Amniotic stem cell (primary cell): ENCODE data around the gene IRS1.

Experiments used
- DNase-seq: peaks from one replicate; lab custom pipeline; 2025; lab: John Stamatoyannopoulos, UW

The IRS1 gene

GRCh38 chr2:226791056-226791486 lies 8.5 kb downstream of the IRS1 start:
- DNase-seq = no peak

DNA sequence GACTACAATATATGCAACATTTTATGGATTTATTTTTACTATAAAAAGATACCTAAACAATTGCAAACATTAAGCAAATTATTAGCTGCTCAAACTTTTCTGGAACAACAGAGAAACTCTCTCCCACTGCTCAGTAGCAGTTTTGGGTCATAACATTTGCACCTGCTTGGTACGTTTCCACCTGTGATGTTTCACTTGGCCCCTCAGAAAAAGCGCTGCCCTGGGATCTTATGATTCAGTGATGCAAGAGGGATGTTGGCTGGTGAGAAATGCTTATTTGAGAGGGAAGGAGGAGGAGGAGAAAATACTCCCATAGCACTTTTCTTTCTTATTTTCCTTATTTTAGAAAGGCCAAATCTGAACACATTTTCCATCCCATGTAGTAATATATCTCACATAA lies 9.2 kb downstream of the IRS1 start:
- no peak for DNase-seq

- no peak for DNase-seq
Measured at GRCh38 chr2:226790011-226790410, 9.6 kb downstream of the IRS1 start.

DNA sequence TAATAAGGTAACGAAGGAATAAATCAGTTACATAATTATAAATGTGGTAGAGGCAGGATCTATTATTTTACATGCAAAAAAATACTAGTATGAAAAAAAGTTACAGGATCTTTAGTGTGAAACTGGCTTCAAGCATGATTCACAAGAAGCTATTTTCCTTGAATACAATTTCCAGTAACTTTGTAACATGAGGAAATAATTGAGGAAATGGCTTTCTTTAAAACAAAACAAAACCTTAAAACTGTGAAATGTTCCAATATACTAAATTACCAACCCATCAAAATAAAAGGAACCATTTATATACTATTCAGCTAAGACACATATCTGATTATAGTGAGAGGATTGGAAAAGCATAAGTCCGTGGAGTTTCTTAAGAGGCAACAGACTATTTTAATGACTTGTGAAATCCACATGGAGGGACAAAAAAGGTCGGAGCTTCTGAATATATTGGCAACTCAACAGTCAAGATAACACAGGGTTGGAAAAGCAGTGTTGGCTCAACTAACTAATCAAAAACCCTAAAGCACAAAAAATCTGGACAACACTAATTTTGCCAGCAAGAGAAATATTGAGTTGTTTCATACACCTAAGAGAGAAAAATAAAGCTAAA lies 10.6 kb downstream of the IRS1 start:
- DNase-seq = no peak

GRCh38 chr2:226788064-226788463 lies 11.6 kb downstream of the IRS1 start:
- no peak for DNase-seq

GRCh38 chr2:226783885-226784284 lies 15.7 kb downstream of the IRS1 start:
- no peak for DNase-seq

- no peak for DNase-seq
Measured at GRCh38 chr2:226782092-226782713, 17.4 kb downstream of the IRS1 start.

DNA sequence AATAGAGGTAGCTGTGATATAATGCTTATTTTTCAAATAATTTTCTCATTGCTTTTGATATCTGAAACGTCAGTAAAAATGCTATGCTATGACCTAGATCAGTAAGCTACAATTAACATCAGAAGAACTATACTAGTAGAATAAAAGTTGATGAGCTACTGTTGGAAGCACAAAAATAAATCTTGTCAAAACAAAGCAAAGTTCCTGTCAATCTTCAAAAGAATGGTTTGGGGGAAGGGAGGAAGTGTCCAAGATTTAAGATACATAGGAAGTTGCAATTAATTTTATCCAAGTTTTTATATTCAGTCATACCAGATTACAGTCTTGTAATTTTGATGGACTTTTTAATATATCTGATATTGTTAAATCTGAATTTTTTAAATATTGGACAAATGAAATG lies 19.2 kb downstream of the IRS1 start:
- no peak for DNase-seq

DNA sequence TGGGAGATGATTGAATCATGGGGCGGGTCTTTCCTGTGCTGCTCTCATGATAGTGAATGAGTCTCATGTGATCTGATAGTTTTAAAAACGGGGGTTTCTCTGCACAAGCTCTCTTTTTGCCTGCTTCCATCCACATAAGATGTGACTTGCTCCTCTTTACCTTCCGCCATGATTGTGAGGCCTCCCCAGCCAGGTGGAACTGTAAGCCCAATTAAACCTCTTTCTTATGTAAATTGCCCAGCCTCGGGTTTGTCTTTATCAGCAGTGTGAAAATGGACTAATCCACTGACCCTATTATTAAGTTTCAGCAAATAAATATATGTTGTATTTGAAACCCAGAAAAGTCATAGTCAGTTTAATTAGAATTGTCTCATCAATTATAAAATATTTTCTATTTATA lies 22.0 kb downstream of the IRS1 start:
- no peak for DNase-seq

- DNase-seq = no peak
Measured at GRCh38 chr2:226776104-226776503, 23.5 kb downstream of the IRS1 start.

DNA sequence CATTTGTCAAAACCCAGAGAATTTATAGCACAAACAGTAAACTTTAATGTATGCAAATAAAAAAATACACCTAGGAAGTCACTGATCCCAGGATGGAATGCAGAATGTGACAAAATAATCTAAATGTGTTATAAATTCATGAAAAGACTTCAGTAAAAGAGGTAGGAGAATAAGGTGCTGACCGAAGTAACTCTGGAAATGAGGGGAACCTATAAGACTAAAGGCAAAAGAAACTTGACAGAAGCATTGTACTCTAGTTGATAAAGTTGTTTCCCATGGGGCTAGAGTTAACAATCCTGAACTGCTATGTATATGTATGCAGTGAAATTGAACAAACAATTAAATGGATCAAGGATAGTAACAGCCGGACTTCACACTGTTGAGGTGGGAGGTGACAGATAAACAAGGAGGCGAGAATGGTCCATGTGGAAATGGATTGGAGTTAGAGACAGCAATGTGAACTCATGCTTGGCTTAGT lies 24.5 kb downstream of the IRS1 start:
- DNase-seq = no peak

GRCh38 chr2:226773291-226773690 lies 26.3 kb downstream of the IRS1 start:
- DNase-seq = no peak

DNA sequence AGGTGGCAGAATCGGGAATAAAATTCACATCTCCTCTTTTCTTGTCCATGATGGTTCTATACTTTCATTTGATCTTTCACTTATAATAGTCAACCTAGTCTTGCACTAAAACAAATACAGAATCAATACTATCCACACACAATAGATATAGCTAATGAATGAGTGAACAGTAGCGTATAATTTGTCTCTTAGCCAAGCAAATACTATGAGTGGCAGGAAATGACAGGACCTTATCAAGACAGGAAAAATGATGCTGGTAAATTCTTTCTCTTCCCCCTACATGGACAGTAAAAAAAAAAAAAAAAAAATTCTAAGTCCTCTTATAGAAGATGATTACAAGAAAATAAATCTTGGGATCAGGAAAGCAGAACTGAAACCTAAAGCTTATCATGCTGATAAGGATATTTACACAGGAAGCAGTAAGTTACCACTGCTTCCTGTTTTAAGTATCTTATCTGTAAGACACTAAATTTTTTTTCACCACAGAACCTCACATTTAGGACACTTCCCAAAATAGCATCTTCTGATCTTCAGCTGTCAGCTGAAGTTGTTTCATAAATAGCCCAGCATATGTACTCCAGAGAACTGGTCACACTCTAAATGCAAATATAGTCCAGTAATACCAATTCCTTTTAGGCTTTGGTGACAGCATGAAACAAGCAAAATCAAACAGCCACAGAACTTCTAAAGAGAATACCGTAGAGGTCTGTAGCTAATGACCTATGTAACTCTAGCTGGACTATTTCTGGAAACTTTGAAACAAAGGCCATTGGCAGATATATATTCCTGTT lies 27.0 kb downstream of the IRS1 start:
- DNase-seq = no peak

GRCh38 chr2:226771067-226771466 lies 28.6 kb downstream of the IRS1 start:
- DNase-seq = no peak

GRCh38 chr2:226767056-226767813 lies 32.4 kb downstream of the IRS1 start:
- DNase-seq = no peak

- no peak for DNase-seq
Measured at GRCh38 chr2:226766352-226767055, 33.1 kb downstream of the IRS1 start.

DNA sequence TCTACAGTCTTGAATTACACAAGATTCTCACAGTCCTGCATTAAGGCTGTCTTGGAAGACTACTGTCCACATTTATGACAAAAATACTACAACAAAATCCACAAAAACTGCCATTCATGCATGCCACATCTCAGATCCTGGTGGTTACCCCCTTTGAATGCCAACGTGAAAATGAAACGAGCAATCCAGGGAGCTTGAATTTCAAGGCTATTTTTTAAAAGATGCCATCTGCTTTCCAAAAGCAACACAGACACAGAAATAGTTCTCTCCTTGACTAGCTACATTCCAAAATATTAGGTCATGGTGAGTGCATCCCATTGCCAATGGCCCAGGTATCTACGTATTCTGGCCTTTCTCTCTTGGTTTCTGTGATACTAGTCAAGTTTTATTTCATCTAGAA lies 36.3 kb downstream of the IRS1 start:
- DNase-seq = no peak

DNA sequence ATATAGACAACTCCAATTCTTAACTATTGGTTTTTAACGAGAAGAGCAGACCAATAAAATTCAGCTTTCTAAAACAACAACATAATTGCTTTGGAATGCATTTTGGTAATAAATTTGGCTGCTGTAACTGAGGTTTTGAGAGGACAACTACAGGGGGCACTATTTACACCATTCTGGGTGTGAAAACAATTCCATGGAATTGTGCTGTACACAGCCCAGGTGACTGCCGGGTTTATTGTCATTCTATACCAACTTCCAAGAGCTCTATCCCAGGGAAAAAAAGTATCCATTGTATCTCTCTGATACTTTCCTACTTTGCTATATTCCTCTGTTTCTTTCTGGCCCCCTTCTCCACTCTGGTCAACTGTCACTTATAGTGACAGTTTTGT lies 38.4 kb downstream of the IRS1 start:
- no peak for DNase-seq

GRCh38 chr2:226760412-226761194 lies 39.0 kb downstream of the IRS1 start:
- DNase-seq = no peak

DNA sequence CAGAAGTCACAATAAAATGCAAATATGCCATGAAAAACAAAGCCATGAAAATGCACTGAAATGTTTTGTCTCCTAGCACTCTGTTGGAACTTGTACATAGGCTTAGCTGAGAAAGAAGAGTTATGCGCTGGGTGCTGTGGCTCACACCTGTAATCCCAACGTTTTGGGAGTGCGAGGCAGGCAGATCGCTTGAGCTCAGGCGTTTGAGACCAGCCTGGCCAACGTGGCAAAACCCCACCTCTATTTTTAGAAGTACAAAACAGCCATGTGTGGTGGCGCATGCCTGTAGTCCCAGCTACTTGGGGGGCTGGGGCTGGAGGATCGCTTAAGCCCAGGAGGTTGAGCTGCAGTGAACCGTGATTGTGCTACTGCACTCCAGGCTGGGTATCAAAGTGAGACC lies 39.9 kb downstream of the IRS1 start:
- no peak for DNase-seq
